Neural progenitor cell (in vitro differentiated cells): Measurements from ENCODE around the gene HIBADH.

ENCODE experiments used
- CTCF ChIP-seq: fragments of 200-600 bp; sonication (generic); IDR thresholded peaks from 2 replicates; pipeline ENCODE4 v1.5.1; 2017; ENCODE audit warnings: antibody characterized with exemption, mild to moderate bottlenecking
- EZH2 ChIP-seq: fragments of 200-600 bp; sonication (generic); IDR thresholded peaks from 2 replicates; pipeline ENCODE4 v1.6.1; 2017; ENCODE audit warnings: antibody characterized with exemption, mild to moderate bottlenecking, moderate library complexity
- EZH2phosphoT487 ChIP-seq: fragments of 200-600 bp; sonication (generic); IDR thresholded peaks from 2 replicates; pipeline ENCODE4 v1.6.1; 2017; ENCODE audit warnings: antibody characterized with exemption

GRCh38 chr7:27619492-27619891 is 43.2 kb downstream of the HIBADH start:
- TF ChIP-seq CTCF (no peak), EZH2phosphoT487 (no peak), EZH2 (no peak)
